GM13976 (cell line): ENCODE measurements around the gene FAAH.

Source experiments
- DNase-seq: peaks from one replicate; pipeline ENCODE4 v3.0.0; 2012; ENCODE audit warnings: low spot score
- CTCF ChIP-seq: IDR thresholded peaks from 2 replicates; pipeline ENCODE4 v1.5.1; 2012; ENCODE audit warnings: borderline replicate concordance, mild to moderate bottlenecking; ENCODE audit not compliant: insufficient read depth; ENCODE audit errors: extremely low read depth, missing control alignments, control extremely low read depth
- in situ Hi-C: fragments of 300-500 bp; cut with MboI; formaldehyde crosslinking; loops from one replicate; pipeline ENCODE4 v1.12.0; 2022; ENCODE audit warnings: low sequenced_read_pairs, mixed read lengths, inconsistent platforms; ENCODE audit not compliant: unreplicated experiment

The FAAH gene

GRCh38 chr1:46453449-46453848, 59.3 kb downstream of the FAAH start:
- in situ Hi-C loops: no loop called here
- no peak for DNase-seq
- TF ChIP-seq CTCF: no peak

GRCh38 chr1:46455951-46456350, 61.8 kb downstream of the FAAH start:
- no peak for TF ChIP-seq CTCF
- DNase-seq: no peak
- in situ Hi-C loops: no loop called here

- in situ Hi-C loops: no loop called here
- TF ChIP-seq CTCF: no peak
- DNase-seq: no peak
These were observed 62.4 kb downstream of the FAAH start for GRCh38 chr1:46456411-46456963.

GRCh38 chr1:46457178-46457577, 63.1 kb downstream of the FAAH start:
- in situ Hi-C loops: no loop called here
- no peak for DNase-seq
- no peak for TF ChIP-seq CTCF

GRCh38 chr1:46458190-46458589, 64.1 kb downstream of the FAAH start:
- TF ChIP-seq CTCF: no peak
- in situ Hi-C loops: no loop called here
- no peak for DNase-seq

- DNase-seq: no peak
- TF ChIP-seq CTCF: no peak
- in situ Hi-C loops: no loop called here
These were observed 64.7 kb downstream of the FAAH start for GRCh38 chr1:46458846-46459245.

GRCh38 chr1:46459315-46459714, 65.2 kb downstream of the FAAH start:
- in situ Hi-C loops: no loop called here

More at GRCh38 chr1:46459315-46459714, 65.2 kb downstream of the FAAH start:
- no peak for DNase-seq
- TF ChIP-seq CTCF: no peak
